Activated CD4-positive, alpha-beta T cell treated with anti-CD3 and anti-CD28 coated beads for 24 hours (primary cell): ENCODE results near the gene BMI1.
A peak's percentile ranks its signal among the peaks of the same experiment; 100 is the strongest.

ENCODE experiments used
- DNase-seq, 2 donors: peaks; one replicate each; pipeline ENCODE4 v3.0.0-alpha.2; 2020; ENCODE audit warnings: low read depth in 2 of 2

Gene BMI1

DNA sequence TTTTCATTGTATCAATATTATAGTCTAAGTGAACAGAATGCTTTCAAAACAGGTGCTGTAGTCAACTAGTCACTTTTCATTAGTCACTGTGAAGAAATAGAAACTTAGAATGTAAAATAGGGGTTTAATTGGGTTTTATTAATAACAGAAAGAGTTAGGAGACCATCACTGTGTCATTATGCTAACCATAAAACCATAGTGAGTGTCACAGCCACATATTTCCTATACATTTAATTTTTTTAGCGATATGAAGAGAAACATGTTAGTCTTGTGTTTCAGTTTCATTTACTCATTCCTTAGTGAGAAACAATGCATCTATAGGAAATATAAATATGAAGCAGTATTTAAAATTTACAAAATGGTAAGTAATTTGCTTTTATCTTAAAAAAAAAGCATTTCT lies 46.6 kb downstream of the BMI1 start:
- no peak for DNase-seq

GRCh38 chr10:22368402-22368801 lies 47.5 kb downstream of the BMI1 start:
- DNase-seq = no peak

DNA sequence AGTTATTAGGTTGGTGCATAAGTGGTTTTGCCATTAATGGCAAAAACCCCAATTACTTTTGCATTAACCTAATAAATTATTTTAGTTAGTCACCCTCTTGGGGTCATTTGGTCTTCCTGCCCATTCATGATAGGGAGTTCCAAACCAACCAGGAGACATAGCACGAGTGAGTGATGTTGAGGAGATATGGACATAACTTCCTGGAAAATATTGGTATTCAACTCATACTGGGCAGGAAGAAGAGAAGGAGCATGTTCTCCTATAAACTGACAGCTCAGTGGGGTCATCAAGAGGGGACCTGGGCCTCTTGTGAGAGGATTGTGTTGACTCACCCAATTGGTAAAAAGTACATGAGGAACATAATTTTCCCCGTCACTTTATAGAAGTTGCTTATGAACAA lies 48.1 kb downstream of the BMI1 start:
- DNase-seq = no peak

- no peak for DNase-seq
These were observed 48.7 kb downstream of the BMI1 start for GRCh38 chr10:22369434-22370072.

GRCh38 chr10:22370320-22370719 lies 49.4 kb downstream of the BMI1 start:
- DNase-seq = no peak

GRCh38 chr10:22372298-22372697 lies 51.4 kb downstream of the BMI1 start:
- no peak for DNase-seq

DNA sequence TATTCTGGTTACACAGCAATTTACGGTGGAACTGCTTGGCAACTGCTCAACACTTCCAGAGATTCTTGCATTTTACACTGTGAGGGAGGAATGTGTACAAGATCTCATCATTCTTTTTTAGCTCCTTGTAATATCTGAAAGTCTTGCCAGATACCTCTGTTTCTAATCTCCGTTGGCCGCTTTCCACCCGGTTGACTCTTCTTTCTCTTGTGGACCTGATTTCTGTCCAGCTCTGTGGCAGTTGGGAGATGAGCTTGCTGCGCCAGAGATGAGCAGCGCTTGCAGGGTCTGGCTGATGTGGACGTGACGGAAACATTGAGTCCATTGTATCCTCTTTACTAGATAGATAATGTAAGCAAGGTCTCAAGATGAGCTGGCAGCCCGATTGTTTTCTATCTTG lies 52.0 kb downstream of the BMI1 start:
- DNase-seq = no peak

DNA sequence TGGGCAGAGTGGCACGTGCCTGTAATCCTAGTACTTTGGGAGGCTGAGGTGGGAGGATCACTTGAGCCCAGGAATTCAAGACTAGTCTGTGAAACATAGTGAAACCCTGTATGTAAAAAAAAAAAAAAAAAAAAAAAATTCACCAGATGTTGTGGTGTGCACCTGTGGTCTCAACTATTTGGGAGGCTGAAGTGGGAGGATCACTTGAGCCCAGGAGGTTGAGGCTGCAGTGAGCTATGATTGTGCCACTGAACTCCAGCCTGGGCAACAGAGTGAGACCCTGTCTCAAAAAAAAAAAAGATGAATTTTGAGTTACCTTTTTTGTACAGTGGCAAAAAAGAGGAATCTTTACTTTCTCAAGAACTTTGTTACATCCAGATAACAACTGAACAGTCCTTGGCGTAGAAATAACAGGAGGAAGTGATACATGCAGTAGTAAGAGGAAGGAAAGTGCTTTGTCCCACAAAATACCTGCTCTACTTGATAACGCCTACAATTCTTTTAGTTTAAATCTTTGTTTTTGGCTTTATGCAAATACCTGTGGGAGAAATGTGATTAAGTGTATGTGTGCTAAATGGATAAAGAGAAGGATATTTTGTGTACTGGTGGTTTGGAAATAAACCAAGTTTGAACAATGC lies 53.7 kb downstream of the BMI1 start:
- no peak for DNase-seq

- DNase-seq = peak; percentile 30 to 31
These were observed 58.2 kb downstream of the BMI1 start for GRCh38 chr10:22379059-22379458.
